ENCODE data around the gene IMMP2L.
"Not testable (repeated sequence)": the region's sequence is repeated elsewhere in the genome, so short reads cannot be mapped to it uniquely, and the experiment has no call there.

Gene IMMP2L

GRCh38 chr7:110962374-110962773, 599.9 kb downstream of the IMMP2L start:
- DNase-seq, result no peak

- DNase-seq, result no peak
Measured at GRCh38 chr7:110960811-110961210, 601.5 kb downstream of the IMMP2L start.

GRCh38 chr7:110948280-110948679, 614.0 kb downstream of the IMMP2L start:
- DNase-seq, result no peak

- DNase-seq, result no peak
Measured at GRCh38 chr7:110947408-110947807, 614.9 kb downstream of the IMMP2L start.

GRCh38 chr7:110944966-110945644, 617.2 kb downstream of the IMMP2L start:
- no peak for DNase-seq

GRCh38 chr7:110944448-110944847, 617.8 kb downstream of the IMMP2L start:
- no peak for DNase-seq

GRCh38 chr7:110943701-110944345, 618.5 kb downstream of the IMMP2L start:
- DNase-seq, result no peak

- DNase-seq, result no peak
Measured at GRCh38 chr7:110941385-110941784, 620.9 kb downstream of the IMMP2L start.

GRCh38 chr7:110940756-110941155, 621.5 kb downstream of the IMMP2L start:
- DNase-seq, result no peak

- DNase-seq, result no peak
Measured at GRCh38 chr7:110938165-110938564, 624.1 kb downstream of the IMMP2L start.

GRCh38 chr7:110936665-110937064, 625.6 kb downstream of the IMMP2L start:
- DNase-seq, result not testable (repeated sequence)

GRCh38 chr7:110929480-110930249, 632.6 kb downstream of the IMMP2L start:
- DNase-seq, result no peak

- no peak for DNase-seq
Measured at GRCh38 chr7:110922906-110923305, 639.4 kb downstream of the IMMP2L start.

- DNase-seq, result no peak
Measured at GRCh38 chr7:110921595-110922151, 640.6 kb downstream of the IMMP2L start.

- no peak for DNase-seq
Measured at GRCh38 chr7:110918949-110919548, 643.2 kb downstream of the IMMP2L start.

- no peak for DNase-seq
Measured at GRCh38 chr7:110914263-110914662, 648.0 kb downstream of the IMMP2L start.

GRCh38 chr7:110911632-110912031, 650.7 kb downstream of the IMMP2L start:
- no peak for DNase-seq

- DNase-seq, result no peak
Measured at GRCh38 chr7:110909117-110909516, 653.2 kb downstream of the IMMP2L start.

GRCh38 chr7:110905773-110906566, 656.3 kb downstream of the IMMP2L start:
- no peak for DNase-seq

- DNase-seq, result no peak
Measured at GRCh38 chr7:110898516-110898915, 663.8 kb downstream of the IMMP2L start.

GRCh38 chr7:110897538-110897937, 664.8 kb downstream of the IMMP2L start:
- no peak for DNase-seq

GRCh38 chr7:110894111-110894510, 668.2 kb downstream of the IMMP2L start:
- no peak for DNase-seq
